BJ (cell line): Measurements from ENCODE around the gene TXNL4B. TPM values are rescaled to one million over a fixed set of nuclear protein-coding genes. Genes with fewer than 3 reads are reported as not detected.

Experiments used
- CTCF ChIA-PET: fragments of 350-600 bp; formaldehyde crosslinking; extraction: SDS; loops from one replicate; lab custom pipeline; 2021; ENCODE audit warnings: antibody characterized with exemption, inconsistent platforms; lab: Yijun Ruan, JAX
- POLR2A ChIA-PET: fragments of 300-600 bp; sonication (Branson Sonifier 250); formaldehyde crosslinking; extraction: SDS; loops from one replicate; lab custom pipeline; 2021; ENCODE audit warnings: antibody characterized with exemption; lab: Charles Lee
- DNase-seq: peaks from one replicate; pipeline ENCODE4 v3.0.0-alpha.2; 2011; ENCODE audit warnings: low read depth
- H3K27me3 ChIP-seq: 2 replicates; pipeline ENCODE4 v1.6.0; 2011; ENCODE audit warnings: low read length; ENCODE audit not compliant: control insufficient read depth, insufficient read depth
- H3K36me3 ChIP-seq: 2 replicates; pipeline ENCODE4 v1.5.1; 2011; ENCODE audit warnings: low read length; ENCODE audit not compliant: control insufficient read depth, insufficient read depth
- H3K4me3 ChIP-seq: 2 replicates; pipeline ENCODE4 v1.5.1; 2011; ENCODE audit warnings: low read depth, mild to moderate bottlenecking, control low read depth, low read length
- polyA minus RNA-seq: library from RNA; depleted of rRNA, polyadenylated mRNA; stranded (reverse); fragments of >200 nt; gene quantifications from 2 replicates; pipeline ENCODE4 v1.2.3, GENCODE V29; 2011; rRNA and poly(A)+ RNA removed
- polyA plus RNA-seq: library from polyadenylated mRNA; depleted of rRNA; stranded (reverse); fragments of >200 nt; gene quantifications from 2 replicates; pipeline ENCODE4 v1.2.3, GENCODE V29; 2011; rRNA removed
- TF ChIP-seq, protein P1 (sequence below): IDR thresholded peaks from 2 replicates; pipeline ENCODE4 v1.5.1; 2011; ENCODE audit warnings: low read depth, mild to moderate bottlenecking, control low read depth, inconsistent platforms, low read length, moderate library complexity; ENCODE audit not compliant: insufficient read depth

The TXNL4B gene
- polyA plus RNA-seq (8.3 and 11.5 TPM in 2 replicates), polyA minus RNA-seq (2.7 and 3.5 TPM in 2 replicates)

DNA sequence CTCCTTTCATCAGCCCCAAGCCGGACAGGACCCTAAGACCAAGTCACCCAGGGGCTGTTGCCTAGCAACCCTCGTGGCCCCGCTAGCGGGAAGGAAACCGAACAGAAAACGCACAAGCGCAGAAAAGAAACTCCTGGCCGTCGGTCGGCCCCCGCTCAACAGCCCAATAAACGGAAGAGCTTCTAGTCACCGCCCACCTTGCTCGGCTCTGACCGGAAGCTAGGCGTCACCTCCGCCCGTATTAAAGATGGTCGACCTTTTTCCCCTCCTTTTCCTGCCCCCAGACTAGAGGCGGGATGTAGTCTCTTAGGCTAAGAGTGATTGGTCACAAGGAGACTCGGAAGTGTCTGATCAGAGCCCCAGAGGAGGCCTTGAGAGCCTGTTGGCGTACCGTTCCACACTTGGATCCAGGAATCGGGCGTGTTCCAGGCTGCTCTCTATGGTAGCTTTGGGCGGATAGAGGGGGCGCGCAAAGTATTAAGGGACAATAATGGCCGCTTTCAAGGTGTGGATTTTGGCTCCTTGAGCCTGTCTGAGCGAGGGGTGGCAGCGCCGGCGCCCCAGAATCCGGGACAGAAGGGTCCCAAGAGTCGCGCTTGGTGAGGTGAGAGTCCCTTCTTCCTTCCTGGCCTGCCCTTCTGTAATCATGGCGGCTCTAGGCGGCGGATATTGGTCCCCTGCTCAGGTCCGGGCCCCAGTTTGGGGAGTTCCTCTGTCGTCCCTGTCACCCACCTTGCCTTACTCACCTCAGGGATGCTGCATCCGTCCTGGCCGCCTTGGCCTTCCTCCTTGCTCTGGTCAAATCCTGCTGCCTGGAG is at the start of gene TXNL4B, which contains the start of gene DHX38:
Gene TXNL4B (minus strand): TSS at position 173 of the 818 bp plus-strand sequence. CDS start 2,871 bp downstream, outside the sequence.
Gene DHX38 (plus strand): TSS at position 400 of the 818 bp plus-strand sequence. CDS start 2,311 bp downstream, outside the sequence.
- Histone ChIP-seq H3K36me3 (peaks cover 12% of the 10 kb centered on the region), H3K27me3 (no peaks in the 10 kb centered on the region), H3K4me3 (peak within 1 kb of the TSS; percentile 91)
- peak; percentile 99 for DNase-seq
- TF ChIP-seq, protein P1, sequence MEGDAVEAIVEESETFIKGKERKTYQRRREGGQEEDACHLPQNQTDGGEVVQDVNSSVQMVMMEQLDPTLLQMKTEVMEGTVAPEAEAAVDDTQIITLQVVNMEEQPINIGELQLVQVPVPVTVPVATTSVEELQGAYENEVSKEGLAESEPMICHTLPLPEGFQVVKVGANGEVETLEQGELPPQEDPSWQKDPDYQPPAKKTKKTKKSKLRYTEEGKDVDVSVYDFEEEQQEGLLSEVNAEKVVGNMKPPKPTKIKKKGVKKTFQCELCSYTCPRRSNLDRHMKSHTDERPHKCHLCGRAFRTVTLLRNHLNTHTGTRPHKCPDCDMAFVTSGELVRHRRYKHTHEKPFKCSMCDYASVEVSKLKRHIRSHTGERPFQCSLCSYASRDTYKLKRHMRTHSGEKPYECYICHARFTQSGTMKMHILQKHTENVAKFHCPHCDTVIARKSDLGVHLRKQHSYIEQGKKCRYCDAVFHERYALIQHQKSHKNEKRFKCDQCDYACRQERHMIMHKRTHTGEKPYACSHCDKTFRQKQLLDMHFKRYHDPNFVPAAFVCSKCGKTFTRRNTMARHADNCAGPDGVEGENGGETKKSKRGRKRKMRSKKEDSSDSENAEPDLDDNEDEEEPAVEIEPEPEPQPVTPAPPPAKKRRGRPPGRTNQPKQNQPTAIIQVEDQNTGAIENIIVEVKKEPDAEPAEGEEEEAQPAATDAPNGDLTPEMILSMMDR: no peak
- ChIA-PET POLR2A (interaction anchor here (0.8 kb wide), 1 partner anchor 25 kb away, joined by 3 read pairs; no protein-coding TSS in a partner anchor), CTCF (interaction anchor here (2.0 to 2.7 kb wide), 2 partner anchors 27 to 31 kb away, joined by 4 to 10 read pairs; no protein-coding TSS in a partner anchor)

DNA sequence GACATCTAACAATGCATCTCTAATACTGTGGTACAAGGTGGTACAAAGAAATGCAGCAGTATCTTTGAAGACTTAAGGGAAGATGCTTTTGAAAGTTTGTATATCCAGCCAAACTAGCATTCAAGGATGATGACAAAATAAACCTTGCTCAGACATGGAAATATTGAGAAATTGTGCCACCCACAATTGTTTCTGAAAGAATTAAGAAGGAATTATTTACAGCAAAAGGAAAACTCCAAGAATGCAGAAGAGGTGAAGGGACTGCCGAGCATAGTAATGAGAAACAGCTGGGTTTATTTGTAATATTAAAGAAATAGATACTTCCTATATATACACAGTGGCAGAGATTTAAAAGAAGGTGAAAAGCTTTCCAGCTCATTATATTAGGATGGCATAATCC is 49.1 kb upstream of the TXNL4B start:
- H3K27me3 ChIP-seq: no peaks in the 10 kb centered on the region
- POLR2A ChIA-PET: no interaction called here
- H3K4me3 ChIP-seq: no peak overlapping the region
- TF ChIP-seq, protein P1: no peak
- CTCF ChIA-PET: no interaction called here
- H3K36me3 ChIP-seq: no peaks in the 10 kb centered on the region
- no peak for DNase-seq

DNA sequence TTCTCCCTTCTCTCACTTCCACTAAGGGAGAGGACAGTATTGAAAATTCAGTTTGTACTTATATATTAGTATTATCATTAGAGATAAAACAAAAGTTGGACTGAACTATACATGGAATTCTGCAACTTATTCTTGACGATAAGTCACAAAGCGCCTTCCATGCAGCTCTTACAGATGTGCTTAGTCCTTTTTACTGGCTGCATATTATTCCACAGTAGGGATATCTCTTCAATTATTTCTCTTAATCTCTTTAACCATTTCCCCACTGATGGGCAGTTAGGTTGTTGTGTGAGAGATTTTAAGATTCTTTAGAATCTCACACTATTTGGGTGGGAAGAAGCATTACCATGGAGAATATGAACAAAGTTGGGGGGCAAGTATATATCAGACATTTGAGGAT is 46.5 kb upstream of the TXNL4B start:
- Histone ChIP-seq H3K27me3 (no peaks in the 10 kb centered on the region), H3K4me3 (no peak overlapping the region), H3K36me3 (no peaks in the 10 kb centered on the region)
- DNase-seq: no peak
- ChIA-PET CTCF (interaction anchor here (1.2 kb wide), 1 partner anchor 15 kb away, joined by 5 read pairs; no protein-coding TSS in a partner anchor), POLR2A (no interaction called here)
- TF ChIP-seq, protein P1: no peak

DNA sequence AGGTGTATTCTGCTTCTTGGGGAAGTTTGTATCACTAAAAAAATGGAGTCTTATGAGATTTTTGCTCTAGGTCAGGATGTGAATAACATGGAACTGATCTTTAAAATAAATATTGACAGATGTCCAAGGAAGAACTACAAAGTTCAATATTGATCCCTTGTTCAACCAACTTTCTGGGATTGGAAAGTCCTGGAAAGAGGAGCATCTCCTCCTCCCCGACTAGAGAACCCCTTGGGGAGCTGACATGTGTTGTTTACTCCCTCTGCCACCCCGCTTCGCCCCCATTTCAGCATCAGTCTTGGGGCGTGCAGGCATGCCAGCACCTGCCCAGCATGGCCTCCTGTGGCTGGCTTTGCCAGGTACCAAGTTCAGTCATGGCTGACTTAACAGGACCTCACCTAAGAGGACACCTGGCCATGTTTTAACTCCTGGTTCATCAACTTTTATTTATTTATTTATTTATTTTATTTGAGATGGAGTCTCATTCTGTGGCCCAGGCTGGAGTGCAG is 44.7 kb upstream of the TXNL4B start:
- ChIA-PET CTCF (no interaction called here), POLR2A (no interaction called here)
- Histone ChIP-seq H3K36me3 (no peaks in the 10 kb centered on the region), H3K4me3 (no peak overlapping the region), H3K27me3 (no peaks in the 10 kb centered on the region)
- DNase-seq: no peak
- TF ChIP-seq, protein P1: no peak
